Measurements from ENCODE around the gene RPTOR. TPM values are rescaled to one million over a fixed set of nuclear protein-coding genes. Genes with fewer than 3 reads are reported as not detected.

RPTOR gene
- total RNA-seq, 2 experiments from 2014 or later = 48.1 to 87.8 TPM

GRCh38 chr17:80584176-80584905 is 39.7 kb downstream of the RPTOR start:
- no peak for DNase-seq (ENCODE audit: low spot score)
- H3K4me1 ChIP-seq (ENCODE audit: insufficient read depth, low read length, poor library complexity, severe bottlenecking) = no peaks in the 10 kb centered on the region
- H3K4me2 ChIP-seq (ENCODE audit: low read length) = no peak overlapping the region
- H3K27ac ChIP-seq (ENCODE audit: low read depth, low read length, poor library complexity, severe bottlenecking) = no peak overlapping the region
- H4K20me1 ChIP-seq (ENCODE audit: insufficient read depth, low read length) = peaks cover 19% of the 10 kb centered on the region
- peaks cover 9% of the 10 kb centered on the region; the same call in 1 of the 2 replicates for H3K36me3 ChIP-seq (ENCODE audit: insufficient read depth, low read length)
- CTCF ChIA-PET (ENCODE audit: unreplicated experiment) = interaction anchor here (0.8 kb wide), 1 partner anchor 9 kb away, joined by 4 read pairs; no protein-coding TSS in a partner anchor
- TF ChIP-seq, protein P1, sequence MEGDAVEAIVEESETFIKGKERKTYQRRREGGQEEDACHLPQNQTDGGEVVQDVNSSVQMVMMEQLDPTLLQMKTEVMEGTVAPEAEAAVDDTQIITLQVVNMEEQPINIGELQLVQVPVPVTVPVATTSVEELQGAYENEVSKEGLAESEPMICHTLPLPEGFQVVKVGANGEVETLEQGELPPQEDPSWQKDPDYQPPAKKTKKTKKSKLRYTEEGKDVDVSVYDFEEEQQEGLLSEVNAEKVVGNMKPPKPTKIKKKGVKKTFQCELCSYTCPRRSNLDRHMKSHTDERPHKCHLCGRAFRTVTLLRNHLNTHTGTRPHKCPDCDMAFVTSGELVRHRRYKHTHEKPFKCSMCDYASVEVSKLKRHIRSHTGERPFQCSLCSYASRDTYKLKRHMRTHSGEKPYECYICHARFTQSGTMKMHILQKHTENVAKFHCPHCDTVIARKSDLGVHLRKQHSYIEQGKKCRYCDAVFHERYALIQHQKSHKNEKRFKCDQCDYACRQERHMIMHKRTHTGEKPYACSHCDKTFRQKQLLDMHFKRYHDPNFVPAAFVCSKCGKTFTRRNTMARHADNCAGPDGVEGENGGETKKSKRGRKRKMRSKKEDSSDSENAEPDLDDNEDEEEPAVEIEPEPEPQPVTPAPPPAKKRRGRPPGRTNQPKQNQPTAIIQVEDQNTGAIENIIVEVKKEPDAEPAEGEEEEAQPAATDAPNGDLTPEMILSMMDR (conservative IDR thresholded peaks at IDR 0.05; ENCODE audit: low read length) = no peak
- TF ChIP-seq EZH2phosphoT487 (IDR thresholded peaks at IDR 0.05; ENCODE audit: borderline replicate concordance, low read depth, low read length) = no peak
- H3K9me3 ChIP-seq (ENCODE audit: low read length) = no peaks in the 10 kb centered on the region
- no peaks in the 10 kb centered on the region for H3K9me2 ChIP-seq (ENCODE audit: insufficient read depth, low read length)
- intact Hi-C loops (cut with micrococcal nuclease; ENCODE audit: unreplicated experiment) = no loop called here
- H2AFZ ChIP-seq (ENCODE audit: low read length) = no peak overlapping the region
- no TSS peak for BruUV-seq (replicated peaks)
- H3K79me2 ChIP-seq (ENCODE audit: insufficient read depth, low read depth, low read length) = peaks cover 69% of the 10 kb centered on the region
- H3K4me3 ChIP-seq (ENCODE audit: low read depth, low read length, poor library complexity, severe bottlenecking) = no peak overlapping the region
- POLR2A ChIA-PET = no interaction called here

GRCh38 chr17:80585890-80586845 is 41.5 kb downstream of the RPTOR start:
- Histone ChIP-seq H3K9me3 (ENCODE audit: low read length) (no peaks in the 10 kb centered on the region), H3K27ac (ENCODE audit: low read depth, low read length, poor library complexity, severe bottlenecking) (no peak overlapping the region), H2AFZ (ENCODE audit: low read length) (no peak overlapping the region), H3K9me2 (ENCODE audit: insufficient read depth, low read length) (no peaks in the 10 kb centered on the region), H3K4me2 (ENCODE audit: low read length) (no peak overlapping the region), H3K36me3 (ENCODE audit: insufficient read depth, low read length) (peaks cover 7% of the 10 kb centered on the region; the same call in 1 of the 2 replicates), H3K4me3 (ENCODE audit: low read depth, low read length, poor library complexity, severe bottlenecking) (no peak overlapping the region), H3K4me1 (ENCODE audit: insufficient read depth, low read length, poor library complexity, severe bottlenecking) (peaks cover 4% of the 10 kb centered on the region), H4K20me1 (ENCODE audit: insufficient read depth, low read length) (peaks cover 19% of the 10 kb centered on the region), H3K79me2 (ENCODE audit: insufficient read depth, low read depth, low read length) (peaks cover 70% of the 10 kb centered on the region)
- ChIA-PET POLR2A (no interaction called here), CTCF (ENCODE audit: unreplicated experiment) (no interaction called here)
- intact Hi-C loops (cut with micrococcal nuclease; ENCODE audit: unreplicated experiment) = no loop called here
- no TSS peak for BruUV-seq (replicated peaks)
- no peak for TF ChIP-seq EZH2phosphoT487 (IDR thresholded peaks at IDR 0.05; ENCODE audit: borderline replicate concordance, low read depth, low read length)
- TF ChIP-seq, protein P1 (conservative IDR thresholded peaks at IDR 0.05; ENCODE audit: low read length) = no peak
- no peak for DNase-seq (ENCODE audit: low spot score)

Data from OCI-LY7 (cell line).